HG03159 (cell line): ENCODE results near the gene NXT1.

Experiments
- ATAC-seq: cut with Tn5 transposase; IDR thresholded peaks from one replicate; pipeline ENCODE4 v1.9.1; 2021; ENCODE audit warnings: mild to moderate bottlenecking, moderate library complexity; ENCODE audit not compliant: unreplicated experiment

NXT1 gene

GRCh38 chr20:23358923-23359593, 8.5 kb downstream of the NXT1 start:
- no peak for ATAC-seq

DNA sequence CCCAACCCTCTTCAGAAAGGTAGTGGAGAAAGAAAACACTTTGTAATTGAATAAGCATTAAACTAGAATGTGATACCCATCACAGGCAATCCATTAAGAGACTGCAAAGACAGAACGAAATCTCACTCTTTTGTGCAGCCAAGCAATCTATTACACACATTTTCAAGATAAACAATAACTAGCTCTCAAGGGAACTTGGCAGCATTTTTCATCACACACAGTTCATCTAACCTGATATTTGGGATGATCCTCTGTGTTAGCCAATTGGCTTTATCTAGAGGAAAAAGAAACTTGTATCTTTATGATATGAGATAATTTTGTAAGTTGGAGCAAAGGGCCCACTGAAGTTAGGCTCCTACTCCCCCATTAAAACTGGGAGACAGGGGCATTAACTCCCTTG, 9.9 kb downstream of the NXT1 start:
- no peak for ATAC-seq

- no peak for ATAC-seq
These were observed 10.5 kb downstream of the NXT1 start for GRCh38 chr20:23361119-23361475.

DNA sequence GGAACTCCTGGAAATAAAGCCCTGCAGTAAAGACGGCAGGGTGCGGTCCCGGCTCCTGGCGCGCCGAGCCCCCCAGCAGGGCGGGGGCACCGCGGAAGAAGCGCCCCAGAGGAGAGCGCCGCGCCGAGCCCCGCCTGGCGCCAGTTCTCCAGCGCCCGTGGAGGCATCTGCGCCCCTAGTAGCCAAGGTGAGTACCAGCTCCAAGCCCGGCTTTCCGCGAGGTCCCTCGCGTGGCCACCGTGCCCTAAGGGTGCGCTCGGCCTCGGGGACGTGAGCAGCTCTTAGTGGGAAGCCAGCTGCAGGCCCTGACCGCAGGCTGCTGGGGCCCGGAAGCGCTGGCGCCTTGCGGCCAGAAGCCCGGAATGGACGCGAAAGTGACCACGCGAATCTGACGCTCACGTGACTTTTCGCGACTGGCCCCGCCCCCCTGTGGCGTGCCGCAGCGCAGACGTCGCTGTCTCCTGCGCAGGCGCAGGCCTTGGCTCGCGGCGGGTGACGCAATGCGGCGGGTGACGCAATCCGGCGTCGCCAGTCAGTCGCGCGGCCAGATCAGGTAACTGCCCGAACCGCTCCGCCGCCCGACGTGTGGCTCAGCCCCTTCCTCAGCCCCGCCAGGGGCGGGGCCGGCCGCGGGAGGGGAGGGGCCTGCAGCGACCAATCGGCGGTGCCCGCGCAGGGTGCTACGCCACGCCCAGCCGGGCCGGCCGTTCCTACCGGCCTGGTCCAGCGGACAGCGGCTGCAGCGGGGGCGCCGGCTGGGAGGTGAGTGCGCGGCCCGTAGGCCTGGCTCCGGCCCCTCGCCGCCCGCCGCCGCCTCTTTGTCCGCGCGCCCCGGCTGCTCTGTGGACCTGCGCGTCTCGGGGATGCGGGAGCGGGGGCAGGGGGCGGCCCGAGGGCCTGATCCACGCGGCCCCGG, 11.1 kb downstream of the NXT1 start, which contains the start of gene GZF1:
GZF1 (plus strand) TSS at position 707 of the 916 bp plus-strand sequence. CDS start 2,202 bp downstream, outside the sequence.
- peak; percentile 64 for ATAC-seq

GRCh38 chr20:23362392-23363256, 12.0 kb downstream of the NXT1 start:
- peak; percentile 16 for ATAC-seq

DNA sequence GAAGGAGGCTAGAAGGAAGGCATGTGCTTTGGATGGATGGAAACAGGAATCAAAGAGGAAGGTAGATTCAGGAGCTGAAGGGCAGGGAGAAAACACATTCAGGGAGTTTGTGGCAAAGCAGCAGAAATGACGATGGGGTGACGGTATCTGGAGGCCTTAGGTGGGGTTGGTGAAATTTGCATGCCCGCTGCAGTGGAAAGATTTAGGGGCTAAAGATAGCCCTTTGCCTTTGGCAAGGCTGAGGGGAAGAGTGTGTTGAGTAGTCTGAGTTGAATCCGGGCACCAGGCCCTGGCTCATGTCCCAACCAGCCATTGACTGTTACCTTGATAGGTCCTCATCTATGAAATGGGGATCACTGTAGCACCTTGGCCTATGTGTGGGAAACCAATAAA, 12.7 kb downstream of the NXT1 start:
- no peak for ATAC-seq

DNA sequence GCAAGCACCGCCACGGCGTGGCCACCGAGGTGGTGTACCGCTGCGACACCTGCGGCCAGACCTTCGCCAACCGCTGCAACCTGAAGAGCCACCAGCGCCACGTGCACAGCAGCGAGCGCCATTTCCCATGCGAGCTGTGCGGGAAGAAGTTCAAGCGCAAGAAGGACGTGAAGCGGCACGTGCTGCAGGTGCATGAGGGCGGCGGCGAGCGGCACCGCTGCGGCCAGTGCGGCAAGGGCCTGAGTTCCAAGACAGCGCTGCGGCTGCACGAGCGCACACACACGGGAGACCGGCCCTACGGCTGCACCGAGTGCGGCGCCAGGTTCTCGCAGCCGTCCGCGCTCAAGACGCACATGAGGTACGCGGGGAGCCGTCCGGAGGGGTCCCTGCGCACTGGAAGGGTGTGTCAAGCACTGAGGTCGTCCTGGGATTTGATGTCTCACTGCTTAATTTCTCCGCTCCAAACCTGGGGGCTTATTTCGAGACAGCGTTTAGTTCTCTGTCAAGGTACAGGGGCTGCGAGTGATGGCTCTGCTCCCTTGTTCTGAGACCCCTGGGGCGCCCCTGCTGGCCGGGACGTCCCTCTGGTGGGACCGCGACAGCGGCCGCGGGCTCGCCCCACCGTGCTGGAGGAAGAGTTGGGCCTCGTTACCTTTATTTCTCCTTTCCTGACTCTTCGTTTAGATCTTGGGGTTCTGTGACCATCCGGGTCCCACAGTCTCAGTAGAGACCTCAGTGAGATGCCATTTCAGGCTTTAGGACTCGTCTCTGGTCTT, 15.0 kb downstream of the NXT1 start:
- ATAC-seq: no peak

- ATAC-seq: no peak
These were observed 15.8 kb downstream of the NXT1 start for GRCh38 chr20:23366384-23366783.

DNA sequence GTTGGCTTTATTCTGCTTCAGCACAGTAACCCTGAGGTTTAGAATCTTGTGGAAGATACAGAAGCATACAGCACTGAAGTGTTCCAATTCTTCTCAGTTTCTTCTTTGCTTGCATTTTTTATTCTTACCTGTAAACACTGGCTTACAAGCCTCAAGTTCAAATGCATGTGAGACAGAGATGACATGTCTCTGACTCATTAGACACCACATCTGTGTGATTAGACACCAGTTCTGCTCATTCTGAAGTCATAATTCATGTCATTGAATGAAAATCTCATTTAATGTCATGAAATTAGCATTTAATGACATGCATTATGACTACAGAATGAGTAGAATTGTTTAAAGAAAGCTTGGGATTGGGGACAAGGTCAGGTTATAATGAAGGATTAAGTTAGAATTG, 17.2 kb downstream of the NXT1 start:
- ATAC-seq: no peak

DNA sequence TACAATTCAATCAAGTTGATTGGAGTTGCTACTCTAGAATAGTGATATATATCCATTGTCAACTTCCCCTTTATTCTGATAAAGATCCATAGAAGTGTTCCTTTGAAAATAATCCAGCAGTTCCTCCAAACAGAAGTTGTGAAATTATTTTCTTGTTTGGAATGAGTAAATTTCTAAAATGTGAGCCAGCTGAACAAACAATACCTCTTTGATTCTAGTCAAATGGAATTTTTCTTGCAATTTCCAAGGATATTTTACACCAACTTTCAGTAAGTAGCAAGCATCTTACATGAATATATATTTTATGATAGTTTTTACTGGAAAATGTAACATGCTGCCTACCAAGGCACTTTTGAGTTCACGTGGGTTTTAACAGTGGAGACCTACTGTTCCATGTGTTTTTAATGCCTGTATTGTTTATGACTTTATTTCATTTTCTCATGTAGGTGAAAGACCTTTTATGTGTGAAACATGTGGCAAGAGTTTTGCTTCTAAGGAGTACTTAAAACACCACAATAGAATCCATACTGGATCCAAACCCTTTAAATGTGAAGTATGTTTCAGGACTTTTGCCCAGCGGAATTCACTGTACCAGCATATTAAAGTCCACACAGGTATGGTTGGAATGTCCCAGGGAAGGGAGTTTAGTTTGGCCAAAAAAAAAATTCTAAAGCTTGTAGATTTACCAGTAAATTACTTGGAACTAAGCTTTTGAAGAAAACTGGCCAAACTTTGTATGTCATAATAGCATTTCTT, 17.9 kb downstream of the NXT1 start:
- ATAC-seq: no peak

DNA sequence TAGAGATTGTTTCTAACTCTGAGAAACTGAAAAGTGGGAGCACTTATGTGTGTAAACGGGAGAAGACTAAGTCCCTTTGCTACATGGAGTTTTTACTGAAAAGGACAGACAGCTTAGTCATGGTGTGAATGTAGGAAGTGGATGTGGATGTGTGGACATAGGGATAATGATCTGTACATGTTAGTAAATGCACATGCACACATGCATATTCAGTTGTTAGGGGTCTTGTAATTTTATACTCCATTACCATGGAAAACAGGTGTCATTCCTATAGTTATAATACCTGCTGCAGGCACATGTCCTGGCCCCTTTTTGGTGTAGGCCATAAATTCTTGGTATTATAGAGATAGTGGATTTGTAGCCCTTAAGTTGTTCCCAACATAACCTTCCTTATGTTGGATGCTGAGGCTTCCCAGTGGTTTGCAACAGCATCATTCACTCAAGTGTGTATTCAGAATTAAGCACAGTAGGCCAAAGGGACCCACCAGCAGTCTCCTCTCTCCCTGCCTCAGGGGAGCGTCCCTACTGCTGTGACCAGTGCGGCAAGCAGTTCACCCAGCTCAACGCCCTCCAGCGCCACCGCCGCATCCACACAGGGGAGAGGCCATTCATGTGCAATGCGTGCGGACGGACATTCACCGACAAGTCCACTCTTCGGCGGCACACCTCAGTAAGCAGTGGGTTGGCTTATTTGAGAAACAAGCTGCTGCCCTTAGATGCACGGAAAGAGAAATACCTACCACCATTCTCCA, 18.7 kb downstream of the NXT1 start:
- ATAC-seq: no peak

DNA sequence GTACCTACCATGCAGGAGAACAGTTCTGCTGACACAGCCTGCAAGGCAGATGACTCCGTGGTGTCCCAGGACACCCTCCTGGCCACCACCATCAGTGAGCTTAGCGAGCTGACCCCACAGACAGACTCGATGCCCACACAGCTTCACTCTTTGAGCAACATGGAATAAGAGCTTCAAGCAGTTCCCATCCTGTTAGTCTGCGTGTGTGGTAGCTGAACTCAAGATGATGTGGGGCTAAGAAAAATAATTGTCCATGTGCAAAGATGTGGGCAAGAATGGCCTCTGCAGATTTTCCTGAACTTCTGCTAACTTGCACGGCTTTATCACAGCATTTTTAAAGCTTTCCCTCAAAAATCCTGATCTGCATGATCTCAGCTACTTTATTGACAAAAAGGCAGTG, 19.7 kb downstream of the NXT1 start:
- no peak for ATAC-seq

DNA sequence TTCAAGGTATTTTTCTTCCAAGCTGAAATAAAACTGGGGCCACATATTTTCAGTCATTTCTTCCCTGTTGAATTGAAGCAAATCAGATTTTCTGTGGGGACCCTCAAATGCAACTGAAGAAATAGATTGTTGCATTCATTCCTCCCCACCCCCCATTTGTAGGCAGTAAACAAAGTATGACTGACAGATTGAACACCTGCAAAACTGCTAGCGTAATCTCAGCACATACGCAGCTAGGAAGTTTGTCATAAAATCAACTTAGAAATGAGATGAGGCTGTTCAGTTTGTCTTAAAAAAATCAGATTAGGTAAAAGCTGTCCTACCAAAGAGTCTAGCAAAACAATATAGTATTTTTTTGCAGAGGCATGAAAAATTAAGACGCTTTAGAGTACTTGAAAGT, 20.3 kb downstream of the NXT1 start:
- no peak for ATAC-seq

GRCh38 chr20:23371496-23371895, 20.9 kb downstream of the NXT1 start:
- no peak for ATAC-seq

DNA sequence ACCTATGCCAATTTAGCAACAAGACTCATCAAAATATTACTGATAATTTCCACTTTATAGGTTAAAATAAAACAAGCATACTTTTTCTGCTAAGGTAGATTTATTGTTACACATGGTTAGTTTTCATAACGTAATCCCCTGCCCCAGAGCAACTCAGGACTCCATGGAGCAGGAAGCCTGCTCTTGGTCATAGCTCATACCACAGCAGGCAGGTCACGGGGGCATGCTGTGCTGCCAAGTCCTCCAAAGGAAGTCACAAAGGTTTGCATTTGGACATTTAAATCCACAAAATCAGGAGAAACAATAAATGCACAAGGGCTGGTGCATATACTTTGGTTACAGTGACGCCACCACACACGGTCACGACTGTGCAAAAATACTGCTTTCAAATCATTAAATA, 23.9 kb downstream of the NXT1 start:
- no peak for ATAC-seq

DNA sequence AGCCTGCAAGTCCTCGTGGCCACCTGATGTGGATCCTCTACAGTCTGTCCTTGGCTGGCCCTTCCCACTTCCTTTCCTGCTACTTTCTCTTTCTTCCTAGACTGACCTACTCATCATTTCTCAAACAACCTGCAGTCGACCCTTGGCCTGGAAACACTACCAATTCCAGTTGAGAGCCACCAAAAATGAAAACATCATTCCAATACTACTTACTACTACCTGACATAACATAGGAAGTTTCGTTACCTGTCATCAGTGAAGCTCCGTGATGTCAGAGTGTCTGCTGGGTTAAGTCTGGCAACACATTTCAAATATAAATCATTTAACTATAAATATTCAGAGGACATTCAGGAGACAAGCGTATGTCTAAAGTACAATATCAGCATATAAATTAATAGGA, 25.2 kb downstream of the NXT1 start:
- ATAC-seq: no peak

- no peak for ATAC-seq
These were observed 29.2 kb downstream of the NXT1 start for GRCh38 chr20:23379772-23380171.

DNA sequence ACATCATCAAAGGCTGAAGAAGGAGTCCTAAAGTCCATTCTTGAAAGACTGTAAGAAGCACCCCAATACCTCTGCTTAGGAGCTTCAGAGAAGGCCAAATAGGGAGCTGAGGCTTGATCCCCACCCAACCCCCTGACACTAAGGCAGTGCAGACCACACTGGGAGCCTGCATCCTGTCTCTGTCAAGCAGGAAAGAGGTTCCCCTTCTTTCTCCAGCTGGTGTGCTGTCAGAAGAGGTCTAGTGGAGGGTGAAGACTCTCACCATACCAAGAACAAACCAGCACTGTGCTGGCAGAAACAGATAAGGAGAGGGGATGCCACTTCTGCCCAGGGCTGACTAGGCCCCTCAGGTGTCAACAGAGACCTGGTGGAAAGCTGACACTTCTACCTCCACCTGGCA, 31.3 kb downstream of the NXT1 start:
- ATAC-seq: no peak
